ENCODE results near the gene LUZP4. TPM values are rescaled to one million over a fixed set of nuclear protein-coding genes. Genes with fewer than 3 reads are reported as not detected.

The LUZP4 gene
- total and polyA plus RNA-seq, 2 of the 13 experiments (the other 11 are each of a cell fraction or from before 2014, with no cell fraction given), result not detected

DNA sequence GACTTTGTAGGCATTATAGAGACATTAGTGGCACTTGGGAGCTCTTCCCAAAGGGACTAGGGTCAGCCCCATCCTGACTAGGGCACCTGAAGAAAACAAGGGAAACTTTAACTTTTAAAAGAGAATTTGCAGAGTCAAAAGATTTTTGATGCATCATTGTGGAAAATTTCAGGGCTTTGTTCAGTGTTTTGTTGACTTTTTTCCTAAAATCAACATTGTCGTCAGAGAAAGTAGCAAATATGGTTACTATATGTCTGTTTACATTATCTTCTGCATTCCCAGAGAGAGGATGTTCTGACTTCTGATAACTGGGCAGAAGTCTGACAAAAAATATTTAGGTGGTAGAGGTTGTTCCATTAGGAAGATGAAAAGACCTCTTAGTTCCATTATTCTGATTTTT lies 51.9 kb downstream of the LUZP4 start (continued):
- TF ChIP-seq, protein P1, sequence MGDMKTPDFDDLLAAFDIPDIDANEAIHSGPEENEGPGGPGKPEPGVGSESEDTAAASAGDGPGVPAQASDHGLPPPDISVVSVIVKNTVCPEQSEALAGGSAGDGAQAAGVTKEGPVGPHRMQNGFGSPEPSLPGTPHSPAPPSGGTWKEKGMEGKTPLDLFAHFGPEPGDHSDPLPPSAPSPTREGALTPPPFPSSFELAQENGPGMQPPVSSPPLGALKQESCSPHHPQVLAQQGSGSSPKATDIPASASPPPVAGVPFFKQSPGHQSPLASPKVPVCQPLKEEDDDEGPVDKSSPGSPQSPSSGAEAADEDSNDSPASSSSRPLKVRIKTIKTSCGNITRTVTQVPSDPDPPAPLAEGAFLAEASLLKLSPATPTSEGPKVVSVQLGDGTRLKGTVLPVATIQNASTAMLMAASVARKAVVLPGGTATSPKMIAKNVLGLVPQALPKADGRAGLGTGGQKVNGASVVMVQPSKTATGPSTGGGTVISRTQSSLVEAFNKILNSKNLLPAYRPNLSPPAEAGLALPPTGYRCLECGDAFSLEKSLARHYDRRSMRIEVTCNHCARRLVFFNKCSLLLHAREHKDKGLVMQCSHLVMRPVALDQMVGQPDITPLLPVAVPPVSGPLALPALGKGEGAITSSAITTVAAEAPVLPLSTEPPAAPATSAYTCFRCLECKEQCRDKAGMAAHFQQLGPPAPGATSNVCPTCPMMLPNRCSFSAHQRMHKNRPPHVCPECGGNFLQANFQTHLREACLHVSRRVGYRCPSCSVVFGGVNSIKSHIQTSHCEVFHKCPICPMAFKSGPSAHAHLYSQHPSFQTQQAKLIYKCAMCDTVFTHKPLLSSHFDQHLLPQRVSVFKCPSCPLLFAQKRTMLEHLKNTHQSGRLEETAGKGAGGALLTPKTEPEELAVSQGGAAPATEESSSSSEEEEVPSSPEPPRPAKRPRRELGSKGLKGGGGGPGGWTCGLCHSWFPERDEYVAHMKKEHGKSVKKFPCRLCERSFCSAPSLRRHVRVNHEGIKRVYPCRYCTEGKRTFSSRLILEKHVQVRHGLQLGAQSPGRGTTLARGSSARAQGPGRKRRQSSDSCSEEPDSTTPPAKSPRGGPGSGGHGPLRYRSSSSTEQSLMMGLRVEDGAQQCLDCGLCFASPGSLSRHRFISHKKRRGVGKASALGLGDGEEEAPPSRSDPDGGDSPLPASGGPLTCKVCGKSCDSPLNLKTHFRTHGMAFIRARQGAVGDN (CRISPR knock-in tag; IDR thresholded peaks at IDR 0.05), result no peak
- TF ChIP-seq MYNN (CRISPR knock-in tag; IDR thresholded peaks at IDR 0.05; ENCODE audit: low read depth) (no peak), NKX3-1 (CRISPR knock-in tag; IDR thresholded peaks at IDR 0.05) (no peak), GATAD2A (CRISPR knock-in tag; IDR thresholded peaks at IDR 0.05) (0 out of 2 replicates have a peak, but pooled peaks have one; percentile 39), NFRKB (IDR thresholded peaks at IDR 0.05) (no peak), SOX5 (CRISPR knock-in tag; IDR thresholded peaks at IDR 0.05; ENCODE audit: borderline replicate concordance) (peak; percentile 49; the same call in 1 of the 2 replicates), MIER3 (CRISPR knock-in tag; IDR thresholded peaks at IDR 0.05; ENCODE audit: borderline replicate concordance) (no peak), SIN3B (IDR thresholded peaks at IDR 0.05; ENCODE audit: low read length) (no peak), MIXL1 (CRISPR knock-in tag; IDR thresholded peaks at IDR 0.05) (no peak), CBX1 (IDR thresholded peaks at IDR 0.05; ENCODE audit: low read depth) (no peak), AGO1 (IDR thresholded peaks at IDR 0.05; ENCODE audit: low read depth, low read length, poor library complexity, severe bottlenecking) (no peak), FOXJ3 (CRISPR knock-in tag; IDR thresholded peaks at IDR 0.05; ENCODE audit: borderline replicate concordance) (no peak), IKZF4 (CRISPR knock-in tag; IDR thresholded peaks at IDR 0.05; ENCODE audit: borderline replicate concordance, low read depth, not compliant biosample characterization) (no peak), BORCS8-MEF2B (CRISPR knock-in tag; IDR thresholded peaks at IDR 0.05) (no peak), PITX1 (CRISPR knock-in tag; IDR thresholded peaks at IDR 0.05) (no peak), ZBTB20 (CRISPR knock-in tag; IDR thresholded peaks at IDR 0.05; ENCODE audit: borderline replicate concordance, low read depth) (peak; percentile 29; the same call in 1 of the 2 replicates), ZKSCAN8 (CRISPR knock-in tag; IDR thresholded peaks at IDR 0.05; ENCODE audit: borderline replicate concordance) (no peak), SPEN (CRISPR knock-in tag; IDR thresholded peaks at IDR 0.05; ENCODE audit: low read depth) (no peak)
- TF ChIP-seq, protein P2, sequence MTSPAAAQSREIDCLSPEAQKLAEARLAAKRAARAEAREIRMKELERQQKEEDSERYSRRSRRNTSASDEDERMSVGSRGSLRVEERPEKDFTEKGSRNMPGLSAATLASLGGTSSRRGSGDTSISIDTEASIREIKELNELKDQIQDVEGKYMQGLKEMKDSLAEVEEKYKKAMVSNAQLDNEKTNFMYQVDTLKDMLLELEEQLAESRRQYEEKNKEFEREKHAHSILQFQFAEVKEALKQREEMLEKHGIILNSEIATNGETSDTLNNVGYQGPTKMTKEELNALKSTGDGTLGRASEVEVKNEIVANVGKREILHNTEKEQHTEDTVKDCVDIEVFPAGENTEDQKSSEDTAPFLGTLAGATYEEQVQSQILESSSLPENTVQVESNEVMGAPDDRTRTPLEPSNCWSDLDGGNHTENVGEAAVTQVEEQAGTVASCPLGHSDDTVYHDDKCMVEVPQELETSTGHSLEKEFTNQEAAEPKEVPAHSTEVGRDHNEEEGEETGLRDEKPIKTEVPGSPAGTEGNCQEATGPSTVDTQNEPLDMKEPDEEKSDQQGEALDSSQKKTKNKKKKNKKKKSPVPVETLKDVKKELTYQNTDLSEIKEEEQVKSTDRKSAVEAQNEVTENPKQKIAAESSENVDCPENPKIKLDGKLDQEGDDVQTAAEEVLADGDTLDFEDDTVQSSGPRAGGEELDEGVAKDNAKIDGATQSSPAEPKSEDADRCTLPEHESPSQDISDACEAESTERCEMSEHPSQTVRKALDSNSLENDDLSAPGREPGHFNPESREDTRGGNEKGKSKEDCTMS (CRISPR knock-in tag; conservative IDR thresholded peaks at IDR 0.05), result no peak
- TF ChIP-seq, protein P3, sequence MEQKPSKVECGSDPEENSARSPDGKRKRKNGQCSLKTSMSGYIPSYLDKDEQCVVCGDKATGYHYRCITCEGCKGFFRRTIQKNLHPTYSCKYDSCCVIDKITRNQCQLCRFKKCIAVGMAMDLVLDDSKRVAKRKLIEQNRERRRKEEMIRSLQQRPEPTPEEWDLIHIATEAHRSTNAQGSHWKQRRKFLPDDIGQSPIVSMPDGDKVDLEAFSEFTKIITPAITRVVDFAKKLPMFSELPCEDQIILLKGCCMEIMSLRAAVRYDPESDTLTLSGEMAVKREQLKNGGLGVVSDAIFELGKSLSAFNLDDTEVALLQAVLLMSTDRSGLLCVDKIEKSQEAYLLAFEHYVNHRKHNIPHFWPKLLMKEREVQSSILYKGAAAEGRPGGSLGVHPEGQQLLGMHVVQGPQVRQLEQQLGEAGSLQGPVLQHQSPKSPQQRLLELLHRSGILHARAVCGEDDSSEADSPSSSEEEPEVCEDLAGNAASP (CRISPR knock-in tag; IDR thresholded peaks at IDR 0.05; ENCODE audit: borderline replicate concordance), result no peak
- TF ChIP-seq, protein P4, sequence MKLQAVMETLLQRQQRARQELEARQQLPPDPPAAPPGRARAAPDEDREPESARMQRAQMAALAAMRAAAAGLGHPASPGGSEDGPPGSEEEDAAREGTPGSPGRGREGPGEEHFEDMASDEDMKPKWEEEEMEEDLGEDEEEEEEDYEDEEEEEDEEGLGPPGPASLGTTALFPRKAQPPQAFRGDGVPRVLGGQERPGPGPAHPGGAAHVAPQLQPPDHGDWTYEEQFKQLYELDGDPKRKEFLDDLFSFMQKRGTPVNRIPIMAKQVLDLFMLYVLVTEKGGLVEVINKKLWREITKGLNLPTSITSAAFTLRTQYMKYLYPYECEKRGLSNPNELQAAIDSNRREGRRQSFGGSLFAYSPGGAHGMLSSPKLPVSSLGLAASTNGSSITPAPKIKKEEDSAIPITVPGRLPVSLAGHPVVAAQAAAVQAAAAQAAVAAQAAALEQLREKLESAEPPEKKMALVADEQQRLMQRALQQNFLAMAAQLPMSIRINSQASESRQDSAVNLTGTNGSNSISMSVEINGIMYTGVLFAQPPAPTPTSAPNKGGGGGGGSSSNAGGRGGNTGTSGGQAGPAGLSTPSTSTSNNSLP (IDR thresholded peaks at IDR 0.05; ENCODE audit: low read depth, low read length), result no peak
